GM12878 (cell line): Measurements from ENCODE around the gene CTIF. TPM values are rescaled to one million over a fixed set of nuclear protein-coding genes. Genes with fewer than 3 reads are reported as not detected.

Source experiments
- ATAC-seq: fragments of 200-7000 bp; cut with Tn5 transposase; 3 replicates; pipeline ENCODE4 v1.9.1; 2020; ENCODE audit warnings: mild to moderate bottlenecking, moderate library complexity
- BruUV-seq: library from RNA; stranded (reverse); fragments of 400-500 nt; replicated peaks from 2 replicates; lab custom pipeline; 2021; lab: Mats Ljungman, UMichigan
- CTCF ChIA-PET: fragments of 300-600 bp; sonication (Branson Sonifier 250); formaldehyde crosslinking; extraction: SDS; loops from one replicate; lab custom pipeline; 2021; ENCODE audit warnings: inconsistent platforms; lab: Yijun Ruan, JAX
- POLR2A ChIA-PET: fragments of 350-600 bp; formaldehyde crosslinking; extraction: SDS; loops from one replicate; lab custom pipeline; 2021; ENCODE audit warnings: inconsistent platforms; lab: Charles Lee
- RAD21 ChIA-PET: fragments of 300-600 bp; sonication (Branson Sonifier 250); formaldehyde crosslinking; loops from one replicate; lab custom pipeline; 2023; ENCODE audit warnings: antibody characterized with exemption; ENCODE audit not compliant: unreplicated experiment; lab: Charles Lee
- SMC1A ChIA-PET: fragments of 300-600 bp; sonication (Branson Sonifier 250); formaldehyde crosslinking; loops from one replicate; lab custom pipeline; 2023; ENCODE audit not compliant: unreplicated experiment, uncharacterized antibody; lab: Charles Lee
- DNase-seq: peaks from one replicate; pipeline ENCODE4 v3.0.0-alpha.2; 2011; ENCODE audit warnings: low read depth, low spot score
- FAIRE-seq: peaks from 3 replicates; lab custom pipeline; 2011; peaks lifted over from hg19 to GRCh38; lab: Jason Lieb, UNC
- H2AFZ ChIP-seq: 2 replicates; pipeline ENCODE4 v1.6.0; 2011; ENCODE audit warnings: low read depth, low read length, control low read depth; ENCODE audit not compliant: control insufficient read depth
- H3K27ac ChIP-seq: 2 replicates; pipeline ENCODE4 v1.5.1; 2011; ENCODE audit warnings: control low read depth; ENCODE audit not compliant: control insufficient read depth, insufficient read depth
- H3K27me3 ChIP-seq, 2 experiments: replicated peaks in 1 of 2; 2 replicates each; pipeline versions ENCODE4 v1.6.0 to v1.6.1; 2011; ENCODE audit warnings: low read length in 1 of 2; ENCODE audit not compliant: control insufficient read depth in 2 of 2, insufficient read depth in 2 of 2
- H3K36me3 ChIP-seq, 2 experiments: 2 replicates each; pipeline ENCODE4 v1.5.1; 2011; ENCODE audit warnings: low read length in 1 of 2; ENCODE audit not compliant: control insufficient read depth in 2 of 2, insufficient read depth in 2 of 2
- H3K4me1 ChIP-seq: 2 replicates; pipeline ENCODE4 v1.6.1; 2011; ENCODE audit warnings: mild to moderate bottlenecking, low read length, moderate library complexity, mixed read lengths; ENCODE audit not compliant: control insufficient read depth, insufficient read depth
- H3K4me2 ChIP-seq: 2 replicates; pipeline ENCODE4 v1.6.0; 2011; ENCODE audit warnings: control low read depth; ENCODE audit not compliant: control insufficient read depth, insufficient read depth
- H3K4me3 ChIP-seq: fragments of 200-600 bp; sonication (generic); 2 replicates; pipeline ENCODE4 v1.5.1; 2016
- H3K79me2 ChIP-seq: 2 replicates; pipeline ENCODE4 v1.6.0; 2011; ENCODE audit warnings: low read length; ENCODE audit not compliant: control insufficient read depth, insufficient read depth
- H3K9ac ChIP-seq: 2 replicates; pipeline ENCODE4 v1.8.0; 2011; ENCODE audit warnings: low read length, control low read depth, mixed read lengths; ENCODE audit not compliant: control insufficient read depth, insufficient read depth
- H3K9me3 ChIP-seq: replicated peaks from 3 replicates; pipeline ENCODE4 v1.5.1; 2011; ENCODE audit warnings: mild to moderate bottlenecking, low read length; ENCODE audit not compliant: control insufficient read depth, insufficient read depth
- H4K20me1 ChIP-seq: 2 replicates; pipeline ENCODE4 v1.6.0; 2011; ENCODE audit not compliant: control insufficient read depth, insufficient read depth
- ATF3 ChIP-seq: IDR thresholded peaks from 2 replicates; pipeline ENCODE4 v1.6.1; 2011; ENCODE audit warnings: low read depth, mild to moderate bottlenecking, low read length, moderate library complexity, borderline replicate concordance; ENCODE audit errors: extremely low read depth
- BMI1 ChIP-seq: fragments of 450-650 bp; IDR thresholded peaks from 2 replicates; pipeline ENCODE4 v1.6.1; 2016; ENCODE audit warnings: mild to moderate bottlenecking, moderate library complexity, borderline replicate concordance
- CBFB ChIP-seq: IDR thresholded peaks from 2 replicates; pipeline ENCODE4 v1.6.1; 2016; ENCODE audit warnings: antibody characterized with exemption, low read depth
- CREM ChIP-seq: IDR thresholded peaks from 2 replicates; pipeline ENCODE4 v1.6.1; 2014; ENCODE audit warnings: antibody characterized with exemption, low read depth
- E4F1 ChIP-seq: fragments of 450-650 bp; IDR thresholded peaks from 2 replicates; pipeline ENCODE4 v1.6.1; 2018; ENCODE audit warnings: borderline replicate concordance, mild to moderate bottlenecking; ENCODE audit not compliant: partially characterized antibody
- EGR1 ChIP-seq, 2 experiments: IDR thresholded peaks; 1 replicate in 1 of 2; 2 replicates in 1 of 2; pipeline ENCODE4 v1.6.1; 2011 to 2012; ENCODE audit warnings: low read depth in 2 of 2, low read length in 2 of 2, borderline replicate concordance in 1 of 2, mild to moderate bottlenecking in 1 of 2, moderate library complexity in 1 of 2
- MXI1 ChIP-seq: fragments of 150-350 bp; IDR thresholded peaks from 2 replicates; pipeline ENCODE4 v1.6.1; 2011; ENCODE audit warnings: low read depth, mild to moderate bottlenecking, inconsistent platforms, low read length, improper control_type of control experiment
- MYB ChIP-seq: fragments of 150-350 bp; IDR thresholded peaks from 2 replicates; pipeline ENCODE4 v1.6.1; 2014; ENCODE audit warnings: mild to moderate bottlenecking, low read depth, low read length, borderline replicate concordance
- POLR2AphosphoS5 ChIP-seq: IDR thresholded peaks from 2 replicates; pipeline ENCODE4 v1.6.1; 2011; ENCODE audit warnings: mild to moderate bottlenecking, low read length, inconsistent platforms
- RAD51 ChIP-seq: fragments of 450-650 bp; IDR thresholded peaks from 2 replicates; pipeline ENCODE4 v1.6.1; 2016; ENCODE audit warnings: moderate library complexity, mild to moderate bottlenecking, inconsistent platforms
- RELB ChIP-seq: fragments of 450-650 bp; IDR thresholded peaks from 2 replicates; pipeline ENCODE4 v1.6.1; 2017; ENCODE audit warnings: low read depth, mild to moderate bottlenecking, moderate library complexity
- RUNX3 ChIP-seq: IDR thresholded peaks from 2 replicates; pipeline ENCODE4 v1.6.1; 2012; ENCODE audit warnings: low read length, inconsistent platforms
- SREBF2 ChIP-seq: IDR thresholded peaks from 2 replicates; pipeline ENCODE4 v1.6.1; 2012; ENCODE audit warnings: mild to moderate bottlenecking, low read length
- STAT1 ChIP-seq: fragments of 450-650 bp; conservative IDR thresholded peaks from 2 replicates; pipeline ENCODE4 v1.6.1; 2014; ENCODE audit warnings: antibody characterized with exemption, mild to moderate bottlenecking
- USF1 ChIP-seq: IDR thresholded peaks from 2 replicates; pipeline ENCODE4 v1.6.1; 2011; ENCODE audit warnings: borderline replicate concordance, low read depth, mild to moderate bottlenecking, moderate library complexity, mixed read lengths, low read length; ENCODE audit not compliant: insufficient read depth; ENCODE audit errors: extremely low read length
- YY1 ChIP-seq: IDR thresholded peaks from 2 replicates; pipeline ENCODE4 v1.6.1; 2011; ENCODE audit warnings: low read depth, mild to moderate bottlenecking, low read length
- WGBS: methylation state at CpG from one replicate; pipeline ENCODE4 v1.1.6; 2016; ENCODE audit warnings: low lambda C conversion rate; ENCODE audit not compliant: insufficient replicate concordance, insufficient coverage; ENCODE audit errors: missing lambda C conversion rate; 5-methylcytosine and 5-hydroxymethylcytosine counted together
- in situ Hi-C: fragments of 300-500 bp; cut with MboI; formaldehyde crosslinking; loops from 9 replicates; pipeline ENCODE4 v1.14.3; 2018; ENCODE audit warnings: mixed read lengths
- intact Hi-C: fragments of 100-400 bp; cut with micrococcal nuclease; formaldehyde crosslinking; loops from one replicate; pipeline ENCODE4 v1.14.2; 2022; ENCODE audit not compliant: unreplicated experiment
- polyA plus RNA-seq, 11 experiments: library from polyadenylated mRNA; depleted of rRNA in 4 of 11; unstranded in 6 of 11; stranded (reverse) in 5 of 11; fragments of >200 nt; fragmentation: Nextera tagmentation in 4 of 11; fragmentation: Illumina TruSeq in 1 of 11; extraction: Ambion mirVana in 4 of 11; extraction: Trizol in 1 of 11; gene quantifications; 1 replicate in 1 of 11; 2 replicates in 10 of 11; pipeline versions ENCODE4 v1.2.1 to v1.2.3, GENCODE V29; 2011 to 2016; ENCODE audit warnings: inconsistent platforms in 2 of 11, missing spikeins in 2 of 11, low read depth in 1 of 11
- total RNA-seq, 4 experiments: library from RNA; depleted of rRNA in 3 of 4; stranded (reverse); fragments of >200 nt in 3 of 4; fragmentation: Illumina TruSeq in 1 of 4; extraction: Trizol in 1 of 4; gene quantifications; 2 replicates each; pipeline versions ENCODE4 v1.2.1 to v1.2.3, GENCODE V29; 2013 to 2021

Gene CTIF
- total and polyA plus RNA-seq, 10 of the 15 experiments (the other 5 are each of a cell fraction or from before 2014, with no cell fraction given), result 0.06 to 11.6 (median 2.5) TPM

GRCh38 chr18:48831802-48832201 lies 293.0 kb downstream of the CTIF start (continued):
- TF ChIP-seq RAD51, result no peak
- TF ChIP-seq RELB, result no peak
- no peak for TF ChIP-seq MXI1

- Histone ChIP-seq H3K4me1 (peaks cover 41% of the 10 kb centered on the region), H3K9me3 (no peaks in the 10 kb centered on the region), H4K20me1 (no peaks in the 10 kb centered on the region), H3K4me3 (peak overlapping the region; percentile 70), H3K36me3 (no peaks in the 10 kb centered on the region), H3K27me3 (no peaks in the 10 kb centered on the region), H3K79me2 (peaks cover 6% of the 10 kb centered on the region), H3K9ac (peak overlapping the region; percentile 68), H2AFZ (peak overlapping the region; percentile 38), H3K27ac (peak overlapping the region; percentile 93), H3K4me2 (peak overlapping the region; percentile 91)
- WGBS, result 7% methylated on average over 14 of the region's 16 CpGs
- CTCF ChIA-PET, result interaction anchor here (1.1 to 5.8 kb wide), 10 partner anchors 12 to 120 kb away, joined by 3 to 43 read pairs (median 4); no protein-coding TSS in a partner anchor
- POLR2A ChIA-PET, result interaction anchor here (0.9 to 6.3 kb wide), 15 partner anchors 10 to 111 kb away, joined by 3 to 63 read pairs (median 8); no protein-coding TSS in a partner anchor
- RAD21 ChIA-PET, result interaction anchor here (0.8 to 6.8 kb wide), 17 partner anchors 12 to 188 kb away, joined by 3 to 72 read pairs (median 6); no protein-coding TSS in a partner anchor
- peak; percentile 17 for ATAC-seq
- peak; percentile 47 for FAIRE-seq
- no TSS peak for BruUV-seq
- in situ Hi-C loops, result no loop called here
- SMC1A ChIA-PET, result interaction anchor here (0.6 to 9.9 kb wide), 22 partner anchors 8 to 155 kb away, joined by 3 to 129 read pairs (median 5); no protein-coding TSS in a partner anchor
- no peak for DNase-seq
- intact Hi-C loops, result loop anchor here (2.0 to 5.0 kb wide), 4 partner anchors 54 to 121 kb away; no protein-coding TSS in a partner anchor
- TF ChIP-seq STAT1 (no peak), CREM (no peak), YY1 (no peak), EGR1 (IDR thresholded peaks at IDR 0.05; ENCODE audit: borderline replicate concordance in 1 of 2, low read depth in 2 of 2, low read length in 2 of 2) (no peak), CBFB (no peak), RUNX3 (peak; percentile 75), BMI1 (no peak), MYB (no peak), POLR2AphosphoS5 (0 out of 2 replicates have a peak, but pooled peaks have one; percentile 11), USF1 (no peak), E4F1 (no peak), SREBF2 (no peak), ATF3 (no peak)
Measured at GRCh38 chr18:48832938-48833700, 294.3 kb downstream of the CTIF start.
